Epithelial cell of prostate (primary cell): Measurements from ENCODE around the gene TNIK.

ENCODE experiments used
- DNase-seq: peaks from one replicate; pipeline ENCODE4 v3.0.0-alpha.2; 2011; ENCODE audit warnings: low read depth, low spot score
- H3K27ac ChIP-seq: fragments of 450-650 bp; 2 replicates; pipeline ENCODE4 v1.5.1; 2017; ENCODE audit warnings: mild to moderate bottlenecking

TNIK gene

DNA sequence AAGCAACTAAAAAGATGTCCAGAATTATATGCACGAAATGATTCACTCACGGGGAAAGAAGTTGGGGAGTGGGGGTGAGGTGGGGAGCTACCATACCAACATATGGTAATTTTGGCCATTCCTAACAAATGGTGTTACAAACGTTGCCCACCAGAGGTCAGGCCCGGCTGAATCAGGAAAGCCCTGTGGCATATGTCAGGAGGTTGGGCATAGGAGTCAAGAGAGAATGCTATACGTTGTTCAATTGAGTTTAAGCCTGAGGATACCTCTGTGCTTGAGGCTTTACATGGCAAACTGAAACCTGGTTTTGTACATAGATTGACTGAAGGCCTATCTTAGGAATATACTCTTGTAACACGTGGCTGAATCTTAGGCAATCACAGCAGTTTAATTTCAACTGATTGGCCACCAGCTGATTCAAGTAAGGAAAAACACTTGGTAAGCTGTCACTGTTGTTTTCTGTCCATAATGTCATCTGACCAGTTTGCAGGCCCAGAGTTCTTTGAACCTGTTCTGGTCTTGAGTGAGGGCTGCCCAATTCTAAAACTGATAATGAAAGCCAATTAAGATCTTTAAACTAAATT is 410.3 kb downstream of the TNIK start:
- DNase-seq: no peak
- H3K27ac ChIP-seq: no peak overlapping the region

DNA sequence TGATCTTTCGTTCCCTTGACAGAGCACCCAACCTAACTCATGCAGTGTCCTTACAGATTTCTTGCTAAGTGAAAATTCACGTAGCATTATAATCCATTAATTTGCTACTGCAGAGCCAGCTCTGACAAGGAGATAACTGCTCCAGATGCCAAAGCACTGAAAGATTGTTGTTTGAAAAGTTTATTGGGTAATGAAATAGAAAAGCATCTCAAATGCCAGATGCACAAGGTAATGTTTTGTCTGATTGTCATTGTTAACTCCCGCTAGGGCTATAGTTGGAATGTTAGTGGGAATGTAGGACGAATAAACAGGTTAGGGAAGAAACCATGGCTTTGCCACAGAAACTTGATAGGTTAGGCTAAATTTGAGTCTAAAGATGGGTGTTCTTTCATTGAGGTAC is 413.4 kb downstream of the TNIK start:
- no peak for DNase-seq
- H3K27ac ChIP-seq: no peak overlapping the region

DNA sequence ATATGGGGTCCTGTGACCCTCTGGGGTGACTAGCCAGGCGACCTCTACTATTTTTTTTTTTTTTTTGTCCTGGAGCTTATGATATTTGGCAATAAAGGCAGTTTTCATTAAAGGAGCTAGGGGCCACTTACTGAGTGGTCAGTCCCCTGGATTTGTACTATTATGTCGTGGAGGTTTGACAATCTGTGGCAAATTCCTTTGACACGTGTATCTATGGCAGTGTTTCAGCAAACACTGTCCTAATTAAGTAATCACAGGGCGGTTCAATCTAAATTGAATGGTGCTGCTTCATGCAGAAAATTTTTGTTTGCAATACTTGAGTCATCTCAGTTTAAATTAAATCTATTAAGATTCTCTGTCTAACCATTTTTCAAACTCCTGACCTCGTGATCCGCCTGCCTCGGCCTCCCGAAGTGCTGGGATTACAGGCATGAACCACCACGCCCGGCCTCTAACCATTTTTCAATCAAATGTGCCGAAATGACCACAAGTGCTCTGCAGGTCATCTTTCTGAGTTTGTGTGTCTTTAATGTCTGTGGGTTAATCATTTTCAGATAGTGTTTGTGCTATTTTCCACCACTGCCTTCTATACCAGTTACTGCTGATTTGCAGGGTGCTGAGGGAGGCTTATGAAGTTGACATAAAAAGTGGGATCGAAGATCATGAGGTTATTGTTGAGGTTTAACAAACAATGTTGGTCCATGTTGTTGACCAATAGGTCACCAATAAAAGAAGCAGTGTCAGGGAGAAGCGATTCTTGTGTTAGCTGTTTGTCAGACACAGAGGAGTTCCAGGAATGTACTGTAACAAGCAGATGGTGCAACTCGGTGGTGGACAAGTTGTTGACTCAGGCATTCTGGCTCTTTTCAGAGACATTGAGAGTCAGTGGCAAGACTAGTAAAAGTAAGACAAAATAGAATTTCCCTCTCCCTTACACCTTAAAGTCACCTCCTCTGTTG is 415.1 kb downstream of the TNIK start:
- no peak for DNase-seq
- H3K27ac ChIP-seq: no peak overlapping the region

DNA sequence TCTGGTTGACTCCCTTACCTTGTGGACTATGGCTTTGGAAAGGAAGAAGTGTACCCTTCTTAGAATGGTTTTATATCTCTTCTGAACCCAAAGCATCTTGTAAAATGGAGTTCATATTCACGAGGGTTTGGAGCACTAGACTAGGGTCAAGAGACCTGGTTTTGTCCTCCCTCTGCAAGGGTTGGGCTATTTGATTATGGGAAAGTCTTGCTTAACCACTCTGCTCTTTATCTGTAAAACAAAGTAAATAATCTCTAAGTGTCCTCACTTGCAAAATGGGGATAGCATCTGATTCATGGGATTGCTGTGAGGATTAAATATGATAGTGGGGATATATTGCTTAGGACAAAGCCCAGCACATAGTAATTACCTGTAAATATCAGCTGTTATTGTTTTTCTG is 415.8 kb downstream of the TNIK start:
- DNase-seq: no peak
- no peak overlapping the region for H3K27ac ChIP-seq

DNA sequence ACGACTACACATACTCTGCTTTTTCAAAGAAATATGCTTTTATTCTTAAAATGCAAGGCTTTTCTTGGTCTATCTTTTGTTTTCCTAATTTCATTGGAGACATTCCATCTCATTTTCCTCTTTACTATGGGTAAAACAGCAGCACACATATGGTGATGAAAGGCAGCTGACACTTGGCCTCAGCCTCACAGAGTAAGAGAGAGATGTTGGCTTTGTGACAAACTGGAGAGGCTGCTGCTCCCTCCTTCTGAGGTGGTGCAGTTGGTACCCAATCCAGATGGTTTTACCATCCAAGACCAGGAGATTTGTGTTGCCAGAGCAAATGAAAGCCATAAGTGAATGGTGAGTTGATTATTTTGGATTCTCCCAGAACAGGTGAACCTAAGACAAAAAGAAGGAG is 420.5 kb downstream of the TNIK start:
- no peak overlapping the region for H3K27ac ChIP-seq
- no peak for DNase-seq

DNA sequence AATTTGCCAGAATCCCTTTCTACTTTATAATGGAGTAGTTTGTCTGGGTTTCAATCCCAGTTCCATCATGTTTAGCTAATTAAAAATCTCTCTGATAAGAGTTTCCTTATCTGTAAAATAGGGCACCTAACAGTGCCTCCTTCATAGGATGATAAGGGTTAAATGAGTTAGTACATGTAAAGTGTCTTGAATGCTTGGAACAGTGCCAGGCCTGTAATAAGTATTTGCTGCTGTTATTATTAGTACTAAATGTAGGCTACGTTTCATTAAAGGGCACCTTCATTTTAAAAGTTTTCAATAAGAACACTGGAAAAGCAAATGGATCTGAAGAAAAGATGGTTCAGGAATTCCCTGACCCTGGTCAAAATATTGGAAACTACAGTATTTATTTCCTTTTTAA is 421.9 kb downstream of the TNIK start:
- DNase-seq: no peak
- no peak overlapping the region for H3K27ac ChIP-seq

DNA sequence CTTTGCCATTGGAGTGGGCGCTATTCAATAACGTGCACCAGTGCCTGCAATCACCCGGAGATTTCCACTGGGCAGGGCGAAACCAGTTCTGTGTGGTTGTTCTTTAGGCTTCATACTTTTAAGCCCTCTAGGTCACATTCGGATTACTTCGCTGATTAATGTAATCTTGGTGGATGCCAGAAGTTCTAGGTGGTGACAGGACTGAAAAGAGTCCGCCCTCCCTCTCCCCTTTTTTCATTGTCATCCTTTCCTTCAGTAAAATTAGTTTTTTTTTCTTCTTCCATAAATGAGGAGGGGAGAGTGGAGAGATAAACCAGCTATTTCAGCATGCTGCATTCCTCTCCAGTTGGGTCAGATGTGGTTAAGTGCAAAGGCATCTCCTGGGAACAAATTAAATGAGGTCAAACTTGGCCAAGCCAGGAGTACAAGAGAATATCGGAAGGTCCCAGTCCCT is 431.4 kb downstream of the TNIK start:
- H3K27ac ChIP-seq: peak overlapping the region; percentile 13
- no peak for DNase-seq

DNA sequence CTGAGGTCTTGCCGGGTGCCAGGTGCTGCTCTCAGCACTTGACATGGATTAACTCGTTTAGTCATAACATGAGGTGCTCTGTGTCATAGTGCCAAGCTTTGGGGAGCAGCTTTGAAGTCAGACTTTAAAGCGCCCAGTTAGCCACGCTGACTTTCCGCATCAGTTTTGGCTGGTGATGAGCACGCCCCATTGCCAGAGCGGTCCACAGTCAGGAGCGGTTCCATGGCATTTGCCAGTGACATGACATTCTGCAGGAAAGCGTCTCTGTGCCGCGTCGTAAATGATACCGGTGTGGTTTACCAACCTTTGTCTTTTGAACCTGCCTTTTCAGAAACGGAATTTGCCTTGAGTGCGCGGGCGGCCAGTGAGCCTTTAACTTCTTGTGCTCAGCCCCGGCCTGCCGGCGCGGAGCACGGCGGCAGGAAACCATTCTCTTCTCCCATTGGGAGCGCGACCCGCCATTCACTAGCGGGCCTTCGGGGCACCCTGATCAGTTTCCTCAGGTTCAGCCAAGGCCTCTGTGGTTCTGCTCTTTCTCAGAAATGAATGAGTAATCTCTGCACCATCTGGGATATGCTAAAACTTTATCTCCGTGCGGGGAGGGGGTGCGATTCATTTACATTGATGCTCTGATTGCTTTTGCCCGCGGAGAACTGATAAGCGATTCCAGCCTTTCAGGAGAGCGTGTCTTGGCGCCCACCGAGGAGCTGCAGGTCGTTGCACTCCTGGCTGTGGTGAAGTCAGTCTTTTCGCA is 432.0 kb downstream of the TNIK start:
- peak overlapping the region; percentile 13 for H3K27ac ChIP-seq
- DNase-seq: no peak

DNA sequence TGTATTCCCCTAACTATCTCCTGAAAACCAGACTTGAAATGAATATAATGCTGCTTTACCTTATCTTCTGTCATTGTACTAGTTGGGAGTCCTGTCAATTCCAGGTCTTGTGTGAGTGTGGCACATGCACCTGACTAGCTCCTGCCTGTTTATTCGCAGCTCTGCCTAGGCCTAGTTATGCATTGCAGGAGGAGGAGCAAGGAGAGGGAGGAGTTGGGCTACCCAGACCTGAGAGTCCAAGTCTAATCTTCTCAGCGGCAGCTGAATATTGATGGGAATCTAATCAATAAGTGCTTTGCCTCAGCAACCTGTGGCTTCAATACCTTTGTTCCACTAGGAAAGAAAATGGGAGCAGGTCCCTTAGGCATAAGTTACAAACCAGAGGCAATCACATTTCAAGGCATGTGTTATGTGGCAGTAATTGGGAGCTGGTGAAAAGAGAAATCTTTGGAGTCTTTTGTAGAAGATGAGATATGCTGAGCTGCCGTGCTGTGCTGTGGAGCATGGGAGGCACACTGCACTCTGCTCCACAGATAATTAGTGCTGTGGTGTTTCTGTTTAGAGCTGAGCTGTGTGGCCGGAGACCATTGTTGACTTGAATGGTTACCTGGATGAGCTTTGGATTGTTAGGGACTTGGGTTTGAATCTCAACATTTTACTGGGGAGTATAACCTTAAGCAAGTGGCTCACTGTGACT is 433.5 kb downstream of the TNIK start, which contains the start of gene SLC2A2:
Gene SLC2A2 (minus strand): TSS at position 124 of the 697 bp plus-strand sequence. CDS start 50 bp downstream, at position 74.
- DNase-seq: no peak
- H3K27ac ChIP-seq: no peak within 1 kb of the TSS

DNA sequence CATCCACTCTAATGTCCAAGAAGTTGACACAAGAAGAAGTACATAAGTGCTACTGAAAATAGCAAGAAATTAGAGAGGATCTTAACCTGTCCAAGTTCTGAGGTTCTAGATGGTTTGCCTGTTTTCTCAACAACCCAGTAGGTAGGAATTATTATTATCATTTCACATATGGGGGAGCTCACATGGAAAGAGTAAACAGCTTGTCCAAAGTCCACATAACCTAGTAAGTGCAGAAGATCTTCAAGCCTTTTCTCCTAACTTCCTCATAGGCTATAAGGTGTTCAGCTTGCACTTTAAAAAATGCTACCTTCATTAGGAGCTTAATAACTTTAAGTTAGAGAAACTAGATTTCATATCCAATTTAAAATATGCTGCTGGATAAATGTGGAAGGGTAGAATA is 436.6 kb downstream of the TNIK start:
- no peak for DNase-seq
- no peak overlapping the region for H3K27ac ChIP-seq

DNA sequence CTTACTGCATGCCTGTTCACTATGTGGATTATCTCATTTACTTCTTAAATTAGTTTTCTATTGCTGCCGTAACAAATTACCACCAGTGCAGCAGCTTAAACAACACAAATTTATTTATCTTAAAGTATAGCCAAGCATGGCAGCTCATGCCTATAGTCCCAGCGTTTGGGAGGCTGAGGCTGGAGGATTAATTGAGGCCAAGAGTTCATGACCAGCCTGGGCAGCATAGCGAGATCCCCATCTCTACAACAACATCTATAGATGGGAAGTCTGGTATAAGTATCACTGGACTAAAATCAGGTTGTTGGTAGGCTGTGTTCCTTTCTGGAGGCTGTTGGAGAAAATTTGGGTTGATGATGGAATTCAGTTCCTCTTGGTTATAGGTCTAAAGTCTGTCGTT is 438.8 kb downstream of the TNIK start:
- no peak for DNase-seq

DNA sequence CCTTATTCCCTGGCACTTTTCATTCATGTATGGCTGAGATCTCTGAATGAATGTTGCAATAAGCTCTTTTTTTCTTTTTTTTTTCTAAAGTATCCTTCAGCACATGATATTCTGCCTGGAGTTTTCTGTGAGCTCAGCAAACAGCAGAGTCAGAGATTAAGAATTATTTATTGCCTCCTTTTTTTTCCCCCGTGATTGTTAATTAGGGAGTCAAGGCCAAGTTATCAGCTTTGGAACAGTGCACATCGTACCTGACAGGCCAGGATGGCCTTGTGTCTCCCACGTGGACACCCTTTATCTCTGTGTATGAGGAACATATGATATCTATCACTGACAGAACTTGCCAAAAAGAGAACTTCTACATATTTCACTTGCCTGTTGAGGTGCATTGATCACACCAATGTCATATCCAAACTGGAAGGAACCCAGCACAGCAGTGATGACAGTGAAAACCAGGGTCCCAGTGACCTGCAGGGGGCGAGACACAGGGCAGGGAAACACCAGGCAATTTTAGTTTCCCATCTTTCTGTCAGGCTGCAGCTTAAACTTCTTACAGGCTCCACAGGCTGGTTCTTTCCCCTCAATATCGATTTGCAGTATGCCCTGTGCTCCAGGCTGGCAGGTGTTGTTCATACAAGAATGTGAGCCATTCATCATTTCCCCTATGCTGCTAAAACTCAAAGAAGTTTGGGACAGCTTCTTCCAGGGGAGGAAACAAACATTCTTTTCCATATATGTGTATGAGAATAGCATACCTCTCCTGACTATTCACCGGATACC is 441.9 kb downstream of the TNIK start:
- DNase-seq: no peak
- H3K27ac ChIP-seq: no peak overlapping the region

More for the DNA sequence above, 438.8 kb downstream of the TNIK start:
- no peak overlapping the region for H3K27ac ChIP-seq

DNA sequence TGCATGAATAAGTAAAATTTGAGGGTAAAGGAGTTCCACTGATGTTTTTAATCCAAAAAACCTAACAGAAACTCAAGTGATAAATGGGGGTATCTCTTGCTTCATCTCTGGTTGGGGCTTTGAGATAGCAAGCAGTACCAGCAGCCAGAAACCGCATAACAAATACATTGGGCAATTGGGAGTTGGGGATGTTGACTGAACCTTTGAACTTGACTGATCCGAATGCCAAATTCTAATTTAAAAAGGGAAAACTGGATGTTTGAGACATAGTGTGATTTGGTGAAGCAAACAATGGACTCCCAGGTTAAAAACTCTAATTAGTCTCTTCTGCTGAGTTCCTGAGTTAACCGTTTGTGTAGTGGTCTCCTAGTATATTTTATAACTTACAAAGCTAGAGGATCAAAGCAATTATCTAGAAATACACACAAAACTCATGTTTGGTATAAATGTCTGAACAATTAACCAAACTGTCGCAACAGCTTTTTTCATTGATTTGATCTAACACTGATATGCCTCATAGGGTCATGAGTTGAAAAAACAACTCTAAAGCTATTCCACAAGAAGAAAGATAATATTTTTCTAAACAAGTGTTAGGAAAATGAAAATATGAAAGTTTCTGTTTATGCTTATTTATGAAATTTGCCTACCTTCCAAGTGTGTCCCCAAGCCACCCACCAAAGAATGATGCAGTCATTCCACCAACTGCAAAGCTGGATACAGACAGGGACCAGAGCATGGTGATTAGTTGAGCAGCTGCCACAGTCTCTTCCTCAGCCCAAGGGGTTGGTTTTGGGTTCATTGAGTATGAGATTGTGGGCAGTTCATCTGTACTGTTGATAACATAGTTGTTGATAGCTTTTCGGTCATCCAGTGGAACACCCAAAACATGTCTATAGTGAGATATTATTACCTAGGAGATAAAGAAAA is 446.1 kb downstream of the TNIK start:
- H3K27ac ChIP-seq: no peak overlapping the region
- no peak for DNase-seq

DNA sequence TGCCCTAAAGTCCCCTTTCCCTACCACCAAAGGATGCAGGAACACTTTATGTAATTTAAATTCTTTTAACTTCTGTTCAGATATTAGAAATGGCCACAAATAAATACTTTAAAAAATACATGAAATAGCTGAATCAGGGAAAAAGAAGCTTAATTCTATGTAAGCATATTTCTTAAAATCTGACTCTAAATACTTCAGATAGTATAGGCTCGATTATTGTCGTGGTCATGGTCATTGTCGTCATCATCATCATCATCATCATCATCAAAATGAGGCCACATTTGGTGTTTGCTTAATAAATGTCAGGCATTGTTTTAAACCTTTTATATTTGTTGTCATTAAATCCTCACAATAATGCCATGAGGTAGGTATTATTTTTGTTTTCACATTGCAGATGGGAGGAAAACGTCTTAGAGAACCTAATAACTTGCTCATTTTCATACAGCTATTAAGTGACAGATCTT is 448.3 kb downstream of the TNIK start:
- H3K27ac ChIP-seq: no peak overlapping the region
- DNase-seq: no peak
